Stomach (tissue), 9 donors: ENCODE results near the gene HPS1. TPM values are rescaled to one million over a fixed set of nuclear protein-coding genes. Genes with fewer than 3 reads are reported as not detected.

Experiments
- DNase-seq, 2 donors: peaks; one replicate each; pipeline versions ENCODE4 v3.0.0 to v3.0.0-alpha.2; 2013 to 2019
- H3K27ac ChIP-seq, 5 donors: fragments of 200-600 bp in 4 of 5; sonication (generic) in 4 of 5; one replicate each; pipeline ENCODE4 v1.5.1; 2013 to 2019; ENCODE audit warnings: mild to moderate bottlenecking in 1 of 5, moderate library complexity in 1 of 5
- H3K27me3 ChIP-seq, 3 donors: fragments of 200-600 bp; sonication (generic); one replicate each; pipeline ENCODE4 v1.5.1; 2017 to 2019; ENCODE audit warnings: mixed run types in 1 of 3
- H3K36me3 ChIP-seq, 4 donors: fragments of 200-600 bp; sonication (generic); 1 replicate in 3 of 4; 2 replicates in 1 of 4; pipeline ENCODE4 v1.5.1; 2016 to 2019
- H3K4me1 ChIP-seq, 4 donors: fragments of 200-600 bp; sonication (generic); one replicate each; pipeline ENCODE4 v1.5.1; 2016 to 2019
- H3K4me3 ChIP-seq, 4 donors: fragments of 200-600 bp; sonication (generic) in 3 of 4; one replicate each; pipeline ENCODE4 v1.5.1; 2016 to 2019; ENCODE audit warnings: mild to moderate bottlenecking in 1 of 4
- H3K9me3 ChIP-seq, 4 donors: fragments of 200-600 bp; sonication (generic); one replicate each; pipeline ENCODE4 v1.5.1; 2016 to 2019
- CTCF ChIP-seq, 7 experiments: fragments of 450-650 bp in 4 of 7; fragments of 200-600 bp in 3 of 7; sonication (generic) in 3 of 7; IDR thresholded peaks; one replicate each; pipeline ENCODE4 v1.5.1; 2016 to 2019; ENCODE audit warnings: antibody characterized with exemption in 7 of 7, control low read depth in 2 of 7, mild to moderate bottlenecking in 1 of 7
- EP300 ChIP-seq: sonication (generic); formaldehyde crosslinking; IDR thresholded peaks from one replicate; pipeline ENCODE4 v1.6.1; 2017; ENCODE audit warnings: antibody characterized with exemption
- POLR2A ChIP-seq, 4 donors: fragments of 450-650 bp; IDR thresholded peaks; one replicate each; pipeline ENCODE4 v1.6.1; 2016; ENCODE audit warnings: antibody characterized with exemption in 4 of 4, control low read depth in 2 of 4, mild to moderate bottlenecking in 1 of 4, moderate library complexity in 1 of 4
- POLR2AphosphoS5 ChIP-seq, 3 donors: sonication (generic); formaldehyde crosslinking; IDR thresholded peaks; one replicate each; pipeline ENCODE4 v1.6.1; 2016; ENCODE audit warnings: antibody characterized with exemption in 3 of 3
- WGBS, 5 donors: extraction: QIAGEN DNeasy Blood & Tissue Kit in 3 of 5; methylation state at CpG; one replicate each; pipeline versions ENCODE4 v1.1.5 to v1.1.7; 2013 to 2018; 5-methylcytosine and 5-hydroxymethylcytosine counted together
- intact Hi-C: fragments of 100-400 bp; cut with DNase I; formaldehyde crosslinking; loops from one replicate; pipeline ENCODE4 v1.15.1; 2023; ENCODE audit warnings: low total_unique reads
- polyA plus RNA-seq, 3 donors: library from polyadenylated mRNA; stranded (reverse); fragments of 200-250 nt; gene quantifications; one replicate each; pipeline ENCODE4 v1.2.3, GENCODE V29; 2013
- total RNA-seq, 5 donors: library from RNA; depleted of rRNA; stranded (reverse); fragments of >200 nt; gene quantifications; one replicate each; pipeline versions ENCODE4 v1.1.0 to v1.2.3, GENCODE V29; 2014 to 2016
- donor health status: healthy with polysubstance abuse.
- donor health status: Bipolar disorder and iron deficiency.
- donor health status: healthy.

Gene HPS1
- total and polyA plus RNA-seq, 8 donors = 15.1 to 140 (median 49.1) TPM

- TF ChIP-seq POLR2AphosphoS5 (IDR thresholded peaks at IDR 0.05) = no peak
- TF ChIP-seq CTCF (IDR thresholded peaks at IDR 0.05) = no peak
- TF ChIP-seq POLR2A (IDR thresholded peaks at IDR 0.05) = no peak
- TF ChIP-seq EP300 = no peak
- intact Hi-C loops = no loop called here
- Histone ChIP-seq H3K27me3 (no peaks in the 10 kb centered on the region), H3K4me1 (peaks cover 0 to 5% (median 0%) of the 10 kb centered on the region in 4 donors), H3K9me3 (peaks cover 0 to 6% (median 5%) of the 10 kb centered on the region in 4 donors), H3K36me3 (peaks cover 0 to 44% (median 35%) of the 10 kb centered on the region in 4 donors), H3K27ac (no peak overlapping the region), H3K4me3 (no peak overlapping the region)
- no peak for DNase-seq
- WGBS, 5 donors = 82 to 88% (median 84%) methylated on average over 7 to 8 of the region's 8 CpGs
Observed at GRCh38 chr10:98380493-98381339, 66.0 kb downstream of the HPS1 start.

GRCh38 chr10:98378722-98379121, 68.0 kb downstream of the HPS1 start:
- 94 to 98% (median 96%) methylated on average over 4 of the region's 4 CpGs for WGBS, 5 donors
- TF ChIP-seq CTCF (IDR thresholded peaks at IDR 0.05) = no peak
- no peak for TF ChIP-seq POLR2A (IDR thresholded peaks at IDR 0.05)
- TF ChIP-seq EP300 = no peak
- TF ChIP-seq POLR2AphosphoS5 (IDR thresholded peaks at IDR 0.05) = no peak
- no peaks in the 10 kb centered on the region for H3K27me3 ChIP-seq
- peaks cover 0 to 15% (median 0%) of the 10 kb centered on the region in 4 donors for H3K4me1 ChIP-seq
- H3K27ac ChIP-seq = no peak overlapping the region
- no peak for DNase-seq
- intact Hi-C loops = no loop called here
- peaks cover 0 to 24% (median 15%) of the 10 kb centered on the region in 4 donors for H3K36me3 ChIP-seq
- H3K4me3 ChIP-seq = no peak overlapping the region
- H3K9me3 ChIP-seq = peaks cover 0 to 6% (median 5%) of the 10 kb centered on the region in 4 donors

GRCh38 chr10:98377536-98377935, 69.2 kb downstream of the HPS1 start:
- 91 to 97% (median 96%) methylated on average over 3 of the region's 3 CpGs for WGBS, 5 donors
- Histone ChIP-seq H3K9me3 (peaks cover 0 to 6% (median 5%) of the 10 kb centered on the region in 4 donors), H3K4me1 (peaks cover 0 to 11% (median 0%) of the 10 kb centered on the region in 4 donors), H3K27ac (no peak overlapping the region), H3K27me3 (no peaks in the 10 kb centered on the region), H3K4me3 (no peak overlapping the region), H3K36me3 (peaks cover 0 to 12% (median 3%) of the 10 kb centered on the region in 4 donors)
- TF ChIP-seq CTCF (IDR thresholded peaks at IDR 0.05) (no peak), POLR2AphosphoS5 (IDR thresholded peaks at IDR 0.05) (no peak), POLR2A (IDR thresholded peaks at IDR 0.05) (no peak), EP300 (no peak)
- intact Hi-C loops = no loop called here
- DNase-seq = no peak

GRCh38 chr10:98377001-98377400, 69.7 kb downstream of the HPS1 start:
- H3K9me3 ChIP-seq = peaks cover 0 to 6% (median 5%) of the 10 kb centered on the region in 4 donors
- no peak overlapping the region for H3K27ac ChIP-seq
- TF ChIP-seq CTCF (IDR thresholded peaks at IDR 0.05) = no peak
- no peaks in the 10 kb centered on the region for H3K27me3 ChIP-seq
- peaks cover 0 to 10% (median under 1%) of the 10 kb centered on the region in 4 donors for H3K36me3 ChIP-seq
- DNase-seq = no peak
- H3K4me1 ChIP-seq = peaks cover 0 to 11% (median 0%) of the 10 kb centered on the region in 4 donors
- intact Hi-C loops = no loop called here
- 81 to 93% (median 88%) methylated on average over 2 of the region's 2 CpGs for WGBS, 5 donors
- H3K4me3 ChIP-seq = no peak overlapping the region
